Measurements from ENCODE around the gene OPALIN. TPM values are rescaled to one million over a fixed set of nuclear protein-coding genes. Genes with fewer than 3 reads are reported as not detected.
A peak's percentile ranks its signal among the peaks of the same experiment; 100 is the strongest.

Gene OPALIN
- polyA plus RNA-seq (ENCODE audit: insufficient read length in 3 of 3): not detected

DNA sequence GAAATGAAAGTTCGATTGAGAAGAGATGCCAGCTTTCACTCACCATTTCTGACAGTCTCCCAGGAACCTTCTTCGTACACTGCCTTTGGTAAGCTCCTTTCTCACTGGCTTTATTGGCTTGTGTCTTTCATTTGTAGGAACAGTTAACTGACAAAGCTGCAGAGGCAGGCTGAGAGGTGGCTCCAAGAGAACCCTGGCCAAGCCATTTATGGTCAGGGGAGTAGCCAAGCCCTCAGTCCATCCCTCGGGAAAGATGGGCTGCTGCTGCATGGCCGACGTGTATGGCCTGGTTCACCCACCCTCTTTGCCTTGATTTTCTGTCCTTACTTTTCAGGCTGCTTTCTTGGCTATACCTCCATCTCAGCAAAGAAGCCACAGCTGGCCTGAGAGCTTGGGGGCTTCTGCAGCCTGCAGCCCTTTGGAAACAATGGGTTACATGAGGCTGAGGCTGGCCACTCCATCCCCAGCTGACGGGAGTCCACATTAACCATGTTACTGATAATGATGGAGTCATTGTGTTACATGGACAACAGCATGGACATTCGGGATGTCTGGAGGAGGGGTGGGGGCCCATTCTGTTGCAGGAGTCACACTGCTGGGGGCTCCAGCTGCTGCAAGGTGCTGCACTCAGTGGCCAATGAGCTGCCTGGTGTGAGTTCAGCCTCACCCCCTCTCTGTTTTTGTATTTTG is at the start of gene OPALIN:
Gene OPALIN (minus strand): TSS at position 152 of the 690 bp plus-strand sequence. CDS start 106 bp downstream, at position 46.
- no peak for DNase-seq (ENCODE audit: low read depth in 3 of 3, low spot score in 2 of 3)

DNA sequence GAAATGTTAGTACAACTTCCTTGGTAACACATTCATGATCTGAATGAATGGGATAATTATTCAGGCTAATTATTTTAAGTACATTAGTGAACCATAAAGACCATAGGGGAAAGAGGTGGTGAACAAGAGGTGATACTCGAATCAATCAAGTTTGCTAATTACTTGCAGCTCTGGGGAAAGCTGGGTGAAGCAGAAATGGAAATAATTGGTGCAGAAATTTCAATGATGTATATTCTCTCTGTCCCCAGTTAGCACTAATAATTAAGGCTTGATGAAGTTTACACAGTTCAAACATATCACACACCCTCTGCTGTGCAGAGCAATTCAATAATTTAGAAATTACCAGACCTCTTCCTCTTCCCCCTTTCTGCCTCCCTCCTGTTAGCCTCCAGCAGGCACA is 49.4 kb upstream of the OPALIN start:
- DNase-seq (ENCODE audit: low read depth in 3 of 3, low spot score in 2 of 3): no peak

GRCh38 chr10:96407560-96408069 is 48.8 kb upstream of the OPALIN start:
- no peak for DNase-seq (ENCODE audit: low read depth in 3 of 3, low spot score in 2 of 3)

GRCh38 chr10:96406091-96406490 is 47.3 kb upstream of the OPALIN start:
- DNase-seq (ENCODE audit: low read depth in 3 of 3, low spot score in 2 of 3): no peak

DNA sequence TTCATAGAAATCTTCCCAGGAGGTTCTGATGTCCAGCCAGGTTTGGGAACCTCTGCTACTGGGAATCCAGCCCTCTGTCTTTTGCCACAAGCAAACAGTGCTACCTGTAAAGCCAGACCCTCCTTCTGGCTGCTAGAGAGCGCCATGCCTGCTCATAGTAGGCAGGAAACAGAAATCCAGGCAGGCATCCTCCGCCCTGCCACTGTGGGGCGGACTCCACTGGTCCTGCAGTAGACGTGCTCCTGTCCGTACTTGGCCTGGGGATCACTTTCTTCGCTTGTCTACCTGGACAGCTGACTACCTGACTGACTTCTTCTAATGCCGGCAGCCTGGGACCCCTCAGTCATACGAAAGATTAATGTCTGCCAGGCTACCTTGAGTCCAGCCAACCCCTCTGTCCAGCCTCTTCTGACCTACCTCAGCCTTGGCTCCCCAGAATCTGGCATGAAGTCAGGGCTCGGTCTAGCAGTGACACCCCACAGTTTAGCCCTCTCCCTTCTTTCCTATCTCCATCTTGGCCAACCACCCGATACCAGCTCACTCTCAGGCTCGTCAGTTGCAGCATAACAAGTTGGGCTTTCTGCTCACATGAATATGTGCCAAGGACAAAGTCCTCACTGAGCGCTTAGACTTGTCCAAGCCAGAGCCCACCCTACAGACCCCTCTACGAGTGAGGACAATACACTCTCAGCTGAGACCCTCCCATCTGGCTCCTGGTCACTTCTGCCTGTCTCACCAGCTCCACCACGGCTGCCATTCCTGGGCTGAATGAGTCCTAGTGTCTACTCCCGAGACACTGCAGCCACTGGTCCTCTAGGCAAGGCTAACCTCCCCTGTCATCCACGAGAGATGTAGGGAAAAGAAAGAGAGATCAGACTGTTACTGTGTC is 43.9 kb upstream of the OPALIN start:
- DNase-seq (ENCODE audit: low read depth in 3 of 3, low spot score in 2 of 3): no peak

DNA sequence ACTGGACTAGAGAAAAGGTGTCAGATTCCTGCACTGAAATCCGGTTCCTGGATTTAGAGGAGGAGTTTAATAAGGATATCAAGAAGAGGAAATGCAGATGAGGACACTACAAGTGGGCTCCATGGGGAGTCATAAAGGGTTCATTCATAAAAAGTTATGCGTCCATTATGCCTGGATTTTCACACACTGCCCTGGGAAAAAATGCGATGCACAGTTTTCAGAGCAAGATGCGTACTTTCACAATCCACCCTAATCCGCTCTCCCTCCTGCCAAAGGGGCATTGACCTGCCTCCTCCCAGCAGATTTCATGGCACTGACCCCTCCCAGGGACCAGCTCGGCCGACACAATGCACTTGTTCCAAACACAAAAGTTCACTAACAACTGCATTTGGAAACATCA is 42.2 kb upstream of the OPALIN start:
- DNase-seq (ENCODE audit: low read depth in 3 of 3, low spot score in 2 of 3): no peak

DNA sequence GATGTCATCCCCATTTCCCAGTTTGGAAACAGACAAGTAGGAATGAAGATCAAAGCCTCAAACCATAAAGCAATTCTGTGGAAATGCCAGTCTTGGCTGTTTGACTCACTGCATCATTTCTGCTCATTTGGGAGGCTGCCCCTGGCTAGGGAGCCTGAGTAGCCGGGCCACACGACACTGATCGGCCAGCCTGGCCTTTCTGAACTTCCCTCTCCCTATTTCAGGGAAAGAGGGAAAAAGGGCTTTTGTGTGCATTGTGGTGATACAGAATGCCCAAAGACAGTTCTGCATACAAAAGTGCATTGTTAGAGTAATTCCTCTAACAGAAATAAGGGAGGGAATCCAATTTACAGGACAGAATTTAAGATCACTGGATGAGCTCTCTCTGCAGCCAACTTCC is 41.7 kb upstream of the OPALIN start:
- DNase-seq (ENCODE audit: low read depth in 3 of 3, low spot score in 2 of 3): no peak

DNA sequence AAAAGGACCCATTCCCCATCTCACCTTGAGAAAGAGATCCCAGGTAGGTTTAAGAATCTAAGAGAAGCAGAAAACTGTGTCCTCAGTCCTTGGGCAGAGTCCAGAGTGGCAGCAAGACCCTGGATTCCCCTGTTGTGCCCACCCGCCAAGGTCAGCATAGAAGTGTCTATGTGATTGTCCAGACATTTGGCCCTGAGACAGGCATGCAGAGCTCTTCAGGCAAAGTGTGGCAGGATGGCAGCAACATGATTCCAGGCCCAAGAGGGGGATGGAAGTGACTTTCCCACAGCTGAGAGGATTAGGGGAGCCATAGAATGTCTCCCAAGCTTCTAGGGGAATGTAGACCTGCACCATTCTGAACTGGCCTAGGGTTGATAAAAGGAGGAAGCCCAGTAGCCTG is 39.1 kb upstream of the OPALIN start:
- DNase-seq (ENCODE audit: low read depth in 3 of 3, low spot score in 2 of 3): no peak

DNA sequence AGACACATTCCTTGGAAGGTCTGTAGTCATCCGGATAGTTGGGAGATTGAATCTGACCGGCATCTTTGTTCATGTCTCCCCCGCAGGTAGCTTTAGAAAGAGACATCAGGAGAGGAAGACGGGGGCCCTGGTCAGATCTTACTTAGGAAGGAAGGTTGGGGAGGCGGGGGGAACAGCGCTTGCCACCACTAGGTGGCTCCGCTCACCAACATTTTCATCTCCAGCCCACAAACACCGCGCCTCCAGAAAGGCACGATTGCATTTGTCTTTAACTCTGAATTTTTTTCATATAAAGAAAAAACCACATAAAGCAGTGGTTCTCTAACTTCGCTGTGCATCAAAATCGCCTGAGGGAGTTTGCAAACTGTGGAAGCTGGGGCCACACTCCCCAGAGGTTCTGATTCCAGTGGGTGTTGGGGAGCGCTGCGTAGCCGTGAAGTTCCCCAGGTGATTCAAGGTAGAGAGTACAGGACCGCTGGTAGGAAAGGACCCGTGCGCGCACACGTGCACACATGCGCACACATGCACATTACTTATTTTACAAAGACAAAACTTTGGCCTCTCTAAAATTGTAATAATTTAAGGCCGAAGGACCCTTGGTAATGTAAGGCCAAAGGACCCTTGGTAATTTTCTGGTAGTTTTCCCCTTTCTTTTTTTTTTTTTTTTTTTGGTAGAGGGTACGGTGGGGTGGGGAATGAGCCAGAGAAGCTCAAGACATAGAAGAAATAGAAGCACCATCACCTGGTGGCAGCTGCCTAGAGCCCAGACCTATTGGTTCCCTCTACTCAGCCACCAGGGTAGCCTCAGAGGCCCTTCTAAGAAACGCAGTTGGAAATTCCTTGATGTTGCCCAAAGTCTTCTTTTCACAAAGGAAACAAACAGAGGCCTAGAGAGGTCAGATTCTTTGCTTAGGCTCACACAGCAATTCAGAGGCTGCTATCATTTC is 37.4 kb upstream of the OPALIN start:
- DNase-seq (ENCODE audit: low read depth in 3 of 3, low spot score in 2 of 3): peak in 2 of 3 donors; percentile 59 to 60

- DNase-seq (ENCODE audit: low read depth in 3 of 3, low spot score in 2 of 3): no peak
Measured at GRCh38 chr10:96390460-96390864, 31.7 kb upstream of the OPALIN start.

- DNase-seq (ENCODE audit: low read depth in 3 of 3, low spot score in 2 of 3): no peak
Measured at GRCh38 chr10:96389785-96390184, 31.0 kb upstream of the OPALIN start.

GRCh38 chr10:96387601-96388000 is 28.8 kb upstream of the OPALIN start:
- no peak for DNase-seq (ENCODE audit: low read depth in 3 of 3, low spot score in 2 of 3)

GRCh38 chr10:96387161-96387560 is 28.4 kb upstream of the OPALIN start:
- DNase-seq (ENCODE audit: low read depth in 3 of 3, low spot score in 2 of 3): no peak

- no peak for DNase-seq (ENCODE audit: low read depth in 3 of 3, low spot score in 2 of 3)
Measured at GRCh38 chr10:96384506-96384905, 25.7 kb upstream of the OPALIN start.

- DNase-seq (ENCODE audit: low read depth in 3 of 3, low spot score in 2 of 3): no peak
Measured at GRCh38 chr10:96380821-96381220, 22.0 kb upstream of the OPALIN start.

DNA sequence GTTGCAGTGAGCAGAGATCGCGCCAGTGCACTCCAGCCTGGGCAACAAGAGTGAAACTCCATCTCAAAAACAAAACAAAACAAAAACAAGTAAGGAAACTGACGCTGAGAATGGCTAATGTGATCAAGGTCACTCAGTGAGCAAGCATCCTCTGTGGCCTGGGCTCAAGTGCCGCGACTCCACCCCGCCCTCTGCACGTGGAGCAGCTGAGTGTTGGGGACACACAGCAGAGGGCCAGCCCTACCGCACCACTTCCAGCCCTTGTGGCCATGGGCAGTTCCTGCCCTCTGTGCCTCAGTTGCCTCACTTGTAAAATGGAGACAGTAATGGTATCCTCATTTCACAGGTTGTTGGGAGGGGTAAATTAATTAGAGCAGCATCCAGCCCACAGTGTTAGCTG is 21.0 kb upstream of the OPALIN start:
- DNase-seq (ENCODE audit: low read depth in 3 of 3, low spot score in 2 of 3): no peak

- DNase-seq (ENCODE audit: low read depth in 3 of 3, low spot score in 2 of 3): no peak
Measured at GRCh38 chr10:96378741-96379140, 19.9 kb upstream of the OPALIN start.

- no peak for DNase-seq (ENCODE audit: low read depth in 3 of 3, low spot score in 2 of 3)
Measured at GRCh38 chr10:96377816-96378294, 19.1 kb upstream of the OPALIN start.

GRCh38 chr10:96376483-96376882 is 17.7 kb upstream of the OPALIN start:
- DNase-seq (ENCODE audit: low read depth in 3 of 3, low spot score in 2 of 3): no peak

All from right renal cortex interstitium (tissue), 3 donors.